ENCODE data around the gene AGBL4.
"Not testable (repeated sequence)": the region's sequence is repeated elsewhere in the genome, so short reads cannot be mapped to it uniquely, and the experiment has no call there.

The AGBL4 gene

GRCh38 chr1:49297783-49298182 is 726.0 kb downstream of the AGBL4 start:
- no peak for FAIRE-seq

GRCh38 chr1:49294539-49294938 is 729.2 kb downstream of the AGBL4 start:
- FAIRE-seq: no peak

- FAIRE-seq: no peak
Measured at GRCh38 chr1:49293016-49293415, 730.7 kb downstream of the AGBL4 start.

GRCh38 chr1:49257211-49258049 is 766.3 kb downstream of the AGBL4 start:
- FAIRE-seq: not testable (repeated sequence)

GRCh38 chr1:49252917-49253316 is 770.8 kb downstream of the AGBL4 start:
- no peak for FAIRE-seq

GRCh38 chr1:49251019-49251784 is 772.6 kb downstream of the AGBL4 start:
- no peak for FAIRE-seq

- no peak for FAIRE-seq
Measured at GRCh38 chr1:49240709-49241221, 783.0 kb downstream of the AGBL4 start.

GRCh38 chr1:49234988-49235387 is 788.8 kb downstream of the AGBL4 start:
- no peak for FAIRE-seq

GRCh38 chr1:49229555-49229954 is 794.2 kb downstream of the AGBL4 start:
- FAIRE-seq: no peak

GRCh38 chr1:49226758-49227157 is 797.0 kb downstream of the AGBL4 start:
- no peak for FAIRE-seq

GRCh38 chr1:49225464-49225863 is 798.3 kb downstream of the AGBL4 start:
- FAIRE-seq: no peak

GRCh38 chr1:49213301-49213700 is 810.5 kb downstream of the AGBL4 start:
- FAIRE-seq: no peak

GRCh38 chr1:49208712-49209111 is 815.0 kb downstream of the AGBL4 start:
- FAIRE-seq: no peak

GRCh38 chr1:49204720-49205119 is 819.0 kb downstream of the AGBL4 start:
- FAIRE-seq: no peak

GRCh38 chr1:49200738-49201137 is 823.0 kb downstream of the AGBL4 start:
- no peak for FAIRE-seq

GRCh38 chr1:49199564-49199963 is 824.2 kb downstream of the AGBL4 start:
- no peak for FAIRE-seq

- no peak for FAIRE-seq
Measured at GRCh38 chr1:49197081-49197480, 826.7 kb downstream of the AGBL4 start.

GRCh38 chr1:49190138-49190537 is 833.6 kb downstream of the AGBL4 start:
- no peak for FAIRE-seq

- FAIRE-seq: no peak
Measured at GRCh38 chr1:49187056-49187455, 836.7 kb downstream of the AGBL4 start.

GRCh38 chr1:49185450-49185980 is 838.2 kb downstream of the AGBL4 start:
- FAIRE-seq: no peak

GRCh38 chr1:49183489-49183888 is 840.3 kb downstream of the AGBL4 start:
- no peak for FAIRE-seq

GRCh38 chr1:49181033-49181432 is 842.7 kb downstream of the AGBL4 start:
- no peak for FAIRE-seq

GRCh38 chr1:49171941-49172593 is 851.7 kb downstream of the AGBL4 start:
- no peak for FAIRE-seq

Measured in colon (tissue), 2 donors.